MV-4-11 (cell line): Measurements from ENCODE around the gene CDCA4.
A peak's percentile ranks its signal among the peaks of the same experiment; 100 is the strongest.

Experiments used
- DNase-seq: peaks from one replicate; lab custom pipeline; 2025; lab: John Stamatoyannopoulos, UW

CDCA4 gene

GRCh38 chr14:105020815-105021655 lies at the start of gene CDCA4:
TSS of gene CDCA4 (minus strand) at chr14:105021083. CDS start at chr14:105011929, 9,154 bp downstream.
- peak; percentile 98 for DNase-seq

GRCh38 chr14:105069871-105070759 lies 49.2 kb upstream of the CDCA4 start:
- peak; percentile 98 for DNase-seq

DNA sequence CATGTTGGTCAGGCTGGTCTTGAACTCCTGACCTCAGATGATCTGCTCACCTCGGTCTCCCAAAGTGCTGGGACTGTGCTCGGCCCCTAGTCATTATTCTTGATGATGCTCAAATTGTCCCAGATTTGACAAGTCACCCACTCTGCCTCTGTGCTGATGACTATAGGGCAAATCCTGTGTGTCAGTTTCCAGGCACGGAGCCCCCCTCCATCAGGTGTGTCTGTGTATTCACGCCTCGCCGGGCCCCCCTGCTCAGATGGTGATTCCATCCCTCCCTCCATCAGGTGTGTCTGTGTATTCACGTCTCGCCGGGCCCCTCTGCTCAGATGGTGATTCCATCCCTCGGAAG lies 48.6 kb upstream of the CDCA4 start:
- no peak for DNase-seq

DNA sequence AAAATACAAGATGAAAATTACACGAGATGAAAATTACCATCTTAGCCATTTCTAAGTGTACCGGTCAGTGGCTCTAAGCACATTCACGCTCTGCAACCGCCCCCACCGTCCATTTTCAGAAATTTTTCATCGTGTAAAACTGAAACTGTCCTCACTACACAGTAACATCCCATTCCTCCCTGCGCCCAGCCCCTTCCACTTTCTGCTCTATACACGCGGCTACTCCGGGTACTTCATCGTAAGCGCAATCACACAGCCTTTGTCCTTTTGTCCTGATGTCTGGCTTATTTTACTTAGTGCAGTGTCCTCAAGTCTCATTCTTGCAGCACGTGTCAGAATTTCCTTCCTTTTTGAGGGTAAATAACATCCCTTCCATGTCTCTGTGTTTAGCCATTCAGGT lies 47.9 kb upstream of the CDCA4 start:
- DNase-seq = no peak

DNA sequence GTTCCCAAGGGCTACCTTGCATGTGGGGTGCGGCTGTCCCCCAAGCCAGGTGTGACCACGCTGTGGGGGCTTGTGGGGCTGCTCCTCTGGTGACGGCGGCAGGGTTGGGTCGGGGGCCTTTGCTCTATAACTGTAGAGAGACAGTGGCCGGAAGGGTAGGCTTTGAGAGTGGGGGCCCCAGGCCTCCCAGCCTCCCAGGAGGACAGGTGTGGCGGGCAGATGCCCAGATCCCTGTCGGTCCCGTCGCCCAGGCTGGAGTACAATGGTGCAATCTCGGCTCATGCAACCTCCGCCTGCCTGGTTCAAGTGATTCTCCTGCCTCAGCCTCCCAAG lies 47.1 kb upstream of the CDCA4 start:
- DNase-seq = no peak

- DNase-seq = peak; percentile 63
Observed at GRCh38 chr14:105067140-105067968, 46.5 kb upstream of the CDCA4 start.

GRCh38 chr14:105066240-105067071 lies 45.6 kb upstream of the CDCA4 start:
- DNase-seq = no peak

GRCh38 chr14:105065280-105066228 lies 44.7 kb upstream of the CDCA4 start, which contains the start of gene GPR132:
TSS of gene GPR132 (minus strand) at chr14:105065430. CDS start at chr14:105055420, 10,010 bp downstream.
- peak; percentile 99 for DNase-seq

GRCh38 chr14:105064721-105065143 lies 43.8 kb upstream of the CDCA4 start:
- peak; percentile 88 for DNase-seq

DNA sequence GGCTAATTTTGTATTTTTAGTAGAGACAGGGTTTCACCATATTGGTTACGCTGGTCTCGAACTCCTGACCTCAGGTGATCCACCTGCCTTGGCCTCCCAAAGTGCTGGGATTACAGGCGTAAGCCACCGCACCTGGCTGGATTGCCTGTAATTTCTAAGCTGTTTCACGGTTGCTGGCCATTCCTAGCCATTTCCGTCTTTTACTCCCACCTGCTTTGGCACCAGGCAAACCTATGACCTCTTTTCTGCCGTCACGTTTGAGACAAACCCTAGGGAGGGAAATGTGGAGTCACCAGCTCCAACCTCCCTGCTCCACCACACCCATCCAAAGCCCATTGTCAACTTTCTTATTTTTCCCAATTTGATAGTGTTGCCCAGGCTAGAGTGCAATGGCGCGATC lies 43.1 kb upstream of the CDCA4 start:
- DNase-seq = no peak

GRCh38 chr14:105063506-105063905 lies 42.6 kb upstream of the CDCA4 start:
- DNase-seq = peak; percentile 90

DNA sequence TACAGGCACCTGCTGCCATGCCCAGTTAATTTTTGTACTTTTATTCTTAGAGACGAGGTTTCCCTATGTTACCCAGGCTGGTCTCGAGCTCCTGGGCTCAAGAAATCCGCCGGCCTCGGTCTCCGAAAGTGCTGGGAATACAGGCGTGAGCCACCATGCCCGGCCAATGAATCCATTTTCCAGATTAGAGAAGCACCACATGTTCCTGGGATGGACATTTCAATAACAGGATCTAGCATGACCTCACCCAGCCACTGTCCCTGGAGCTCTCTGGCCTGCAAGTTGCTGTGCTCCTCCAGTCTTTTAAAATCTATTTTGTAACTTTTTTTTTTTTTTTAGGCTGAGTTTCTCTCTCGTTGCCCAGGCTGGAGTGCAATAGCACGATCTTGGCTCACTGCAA lies 42.2 kb upstream of the CDCA4 start:
- DNase-seq = no peak

GRCh38 chr14:105062048-105062433 lies 41.2 kb upstream of the CDCA4 start:
- no peak for DNase-seq

DNA sequence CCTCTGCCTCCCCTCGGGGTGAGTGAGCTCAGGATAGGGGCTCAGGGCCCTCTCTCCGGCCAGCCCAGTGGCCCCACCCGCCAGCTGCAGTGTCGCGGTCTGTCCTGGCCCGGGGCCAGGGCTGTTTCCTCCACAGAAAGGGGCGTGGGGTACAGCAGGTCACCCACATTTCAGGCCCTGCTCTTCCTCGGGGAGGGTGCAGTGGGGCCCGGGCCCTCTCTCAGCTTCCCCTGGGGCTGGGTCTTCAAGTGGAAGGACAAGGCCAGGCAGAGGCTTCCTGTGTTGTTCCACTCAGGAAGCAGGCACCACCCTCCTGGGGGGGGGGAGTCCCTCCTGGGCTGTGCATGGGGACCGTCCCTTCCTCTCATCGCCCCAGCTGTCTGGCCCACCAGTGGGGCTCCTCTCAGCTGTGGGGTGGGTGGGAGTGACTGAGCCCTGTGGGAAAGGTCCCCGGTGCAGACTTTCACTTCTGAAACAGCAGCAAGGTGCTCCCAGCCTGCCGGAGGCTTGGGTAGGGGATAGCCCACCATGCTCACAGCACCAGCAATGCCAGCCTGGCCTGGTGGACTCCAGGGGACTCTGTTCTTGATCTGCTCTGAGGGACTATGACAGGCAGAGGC lies 40.7 kb upstream of the CDCA4 start:
- peak; percentile 39 for DNase-seq

- peak; percentile 86 for DNase-seq
Observed at GRCh38 chr14:105060751-105061427, 40.0 kb upstream of the CDCA4 start.

GRCh38 chr14:105059925-105060565 lies 39.2 kb upstream of the CDCA4 start:
- DNase-seq = no peak

DNA sequence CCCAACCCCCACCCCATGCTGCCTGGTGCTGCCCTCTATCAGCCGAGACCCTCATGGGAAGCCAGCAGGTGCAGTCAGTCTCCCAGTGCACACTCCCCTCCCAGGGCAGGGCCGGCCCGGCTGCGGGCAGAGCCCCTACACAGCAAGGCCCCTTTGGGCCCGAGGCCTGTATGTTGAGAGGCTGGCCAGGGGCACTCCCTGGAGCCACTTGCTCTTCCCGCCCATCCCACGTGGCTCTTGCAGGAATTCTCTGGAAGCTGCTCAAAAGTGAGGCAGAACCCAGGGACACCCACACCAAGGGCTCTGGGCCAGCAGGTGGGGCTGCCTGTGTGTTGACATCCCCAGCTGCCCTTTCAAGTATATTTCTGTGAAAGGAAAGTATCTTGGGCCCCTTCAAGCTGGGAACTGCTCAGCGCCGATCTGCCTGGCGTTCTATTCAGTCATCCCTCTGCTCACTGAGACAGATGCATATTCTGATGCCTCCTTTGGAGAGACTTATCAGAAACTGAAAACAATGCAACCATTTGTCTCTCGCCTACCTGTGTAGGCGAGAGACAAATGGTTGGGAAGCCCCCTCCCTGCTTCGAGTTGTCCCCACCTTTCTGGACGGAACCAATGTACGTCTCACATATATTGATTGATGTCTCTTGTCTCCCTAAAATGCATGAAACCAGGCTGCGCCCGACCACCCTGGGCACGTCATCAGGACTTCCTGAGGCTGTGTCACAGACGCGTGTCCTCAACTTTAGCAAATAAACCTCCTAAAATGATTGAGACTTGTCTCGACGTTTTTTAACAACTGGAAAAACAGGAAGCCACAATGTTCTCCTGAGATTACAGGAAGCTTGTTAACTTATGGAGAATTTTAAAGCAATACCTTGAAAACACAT lies 38.4 kb upstream of the CDCA4 start:
- no peak for DNase-seq
